BJ (cell line): Measurements from ENCODE around the gene CPLX3. TPM values are rescaled to one million over a fixed set of nuclear protein-coding genes. Genes with fewer than 3 reads are reported as not detected.

Experiments
- CTCF ChIA-PET: fragments of 350-600 bp; formaldehyde crosslinking; extraction: SDS; loops from one replicate; lab custom pipeline; 2021; ENCODE audit warnings: antibody characterized with exemption, inconsistent platforms; lab: Yijun Ruan, JAX
- POLR2A ChIA-PET: fragments of 300-600 bp; sonication (Branson Sonifier 250); formaldehyde crosslinking; extraction: SDS; loops from one replicate; lab custom pipeline; 2021; ENCODE audit warnings: antibody characterized with exemption; lab: Charles Lee
- DNase-seq: peaks from one replicate; pipeline ENCODE4 v3.0.0-alpha.2; 2011; ENCODE audit warnings: low read depth
- H3K27me3 ChIP-seq: 2 replicates; pipeline ENCODE4 v1.6.0; 2011; ENCODE audit warnings: low read length; ENCODE audit not compliant: control insufficient read depth, insufficient read depth
- H3K36me3 ChIP-seq: 2 replicates; pipeline ENCODE4 v1.5.1; 2011; ENCODE audit warnings: low read length; ENCODE audit not compliant: control insufficient read depth, insufficient read depth
- H3K4me3 ChIP-seq: 2 replicates; pipeline ENCODE4 v1.5.1; 2011; ENCODE audit warnings: low read depth, mild to moderate bottlenecking, control low read depth, low read length
- CTCF ChIP-seq: IDR thresholded peaks from 2 replicates; pipeline ENCODE4 v1.5.1; 2011; ENCODE audit warnings: low read depth, mild to moderate bottlenecking, control low read depth, inconsistent platforms, low read length, moderate library complexity; ENCODE audit not compliant: insufficient read depth
- polyA plus RNA-seq: library from polyadenylated mRNA; depleted of rRNA; stranded (reverse); fragments of >200 nt; gene quantifications from 2 replicates; pipeline ENCODE4 v1.2.3, GENCODE V29; 2011

Gene CPLX3
- polyA plus RNA-seq, 1 experiment: not detected

GRCh38 chr15:74824976-74825375 is 1.5 kb upstream of the CPLX3 start:
- POLR2A ChIA-PET: no interaction called here
- no peak for TF ChIP-seq CTCF
- CTCF ChIA-PET: interaction anchor here (1.7 to 3.9 kb wide), 2 partner anchors 12 to 37 kb away, joined by 5 to 14 read pairs; no protein-coding TSS in a partner anchor
- H3K36me3 ChIP-seq: no peaks in the 10 kb centered on the region
- peaks cover 27% of the 10 kb centered on the region for H3K27me3 ChIP-seq
- no peak for DNase-seq
- H3K4me3 ChIP-seq: no peak overlapping the region

GRCh38 chr15:74825866-74826265 is 561 bp upstream of the CPLX3 start:
- no peaks in the 10 kb centered on the region for H3K36me3 ChIP-seq
- POLR2A ChIA-PET: no interaction called here

GRCh38 chr15:74826921-74827320 is 494 bp downstream of the CPLX3 start:
- H3K4me3 ChIP-seq: no peak overlapping the region
- H3K27me3 ChIP-seq: peaks cover 27% of the 10 kb centered on the region
- DNase-seq: no peak
- H3K36me3 ChIP-seq: no peaks in the 10 kb centered on the region
- CTCF ChIA-PET: interaction anchor here (0.6 to 3.9 kb wide), 8 partner anchors 8 to 55 kb away, joined by 3 to 14 read pairs (median 4); partner anchors contain the start of gene ULK3
- no peak for TF ChIP-seq CTCF
- POLR2A ChIA-PET: no interaction called here

More at GRCh38 chr15:74825866-74826265, 561 bp upstream of the CPLX3 start:
- Histone ChIP-seq H3K27me3 (peaks cover 27% of the 10 kb centered on the region), H3K4me3 (no peak overlapping the region)
- CTCF ChIA-PET: interaction anchor here (1.1 to 3.9 kb wide), 6 partner anchors 9 to 54 kb away, joined by 3 to 14 read pairs (median 4); partner anchors contain the start of gene ULK3
- TF ChIP-seq CTCF: no peak
- DNase-seq: no peak

- H3K4me3 ChIP-seq: no peak overlapping the region
- ChIA-PET CTCF (interaction anchor here (0.8 to 3.9 kb wide), 3 partner anchors 9 to 28 kb away, joined by 3 to 14 read pairs (median 5); no protein-coding TSS in a partner anchor), POLR2A (no interaction called here)
- peaks cover 27% of the 10 kb centered on the region for H3K27me3 ChIP-seq
- DNase-seq: no peak
- no peak for TF ChIP-seq CTCF
- no peaks in the 10 kb centered on the region for H3K36me3 ChIP-seq
Observed at GRCh38 chr15:74827614-74828013, 1.2 kb downstream of the CPLX3 start.

- no peak for TF ChIP-seq CTCF
- DNase-seq: no peak
- peaks cover 27% of the 10 kb centered on the region for H3K27me3 ChIP-seq
- CTCF ChIA-PET: no interaction called here
- no peaks in the 10 kb centered on the region for H3K36me3 ChIP-seq
- H3K4me3 ChIP-seq: no peak overlapping the region
- POLR2A ChIA-PET: no interaction called here
Observed at GRCh38 chr15:74828835-74829234, 2.4 kb downstream of the CPLX3 start.
